Hair follicle dermal papilla cell (primary cell): ENCODE data around the gene IGF1R. TPM values are rescaled to one million over a fixed set of nuclear protein-coding genes. Genes with fewer than 3 reads are reported as not detected.

Experiments
- small RNA-seq: library from RNA; depleted of rRNA; stranded (forward); fragments of <200 nt; gene quantifications from one replicate; pipeline ENCODE3, GENCODE V24; 2012
- total RNA-seq: library from RNA; depleted of rRNA; stranded (reverse); fragments of >200 nt; gene quantifications from 2 replicates; pipeline ENCODE4 v1.2.3, GENCODE V29; 2012

IGF1R gene
- total RNA-seq = 35.3 and 38.9 TPM in 2 replicates

GRCh38 chr15:98647774-98648653 is at the start of gene IGF1R:
TSS of gene IGF1R (plus strand) at chr15:98648539. CDS start at chr15:98649582, 1,043 bp downstream.

Small RNA genes lying within 50 kb of the gene (small RNA-seq; reads per million reads assigned to genes)
- not detected for gene MIR4714
